ENCODE measurements around the gene FGD2. TPM values are rescaled to one million over a fixed set of nuclear protein-coding genes. Genes with fewer than 3 reads are reported as not detected.

FGD2 gene
- total RNA-seq, 4 donors from 2014 or later = 2.4 to 13.6 (median 4.6) TPM

DNA sequence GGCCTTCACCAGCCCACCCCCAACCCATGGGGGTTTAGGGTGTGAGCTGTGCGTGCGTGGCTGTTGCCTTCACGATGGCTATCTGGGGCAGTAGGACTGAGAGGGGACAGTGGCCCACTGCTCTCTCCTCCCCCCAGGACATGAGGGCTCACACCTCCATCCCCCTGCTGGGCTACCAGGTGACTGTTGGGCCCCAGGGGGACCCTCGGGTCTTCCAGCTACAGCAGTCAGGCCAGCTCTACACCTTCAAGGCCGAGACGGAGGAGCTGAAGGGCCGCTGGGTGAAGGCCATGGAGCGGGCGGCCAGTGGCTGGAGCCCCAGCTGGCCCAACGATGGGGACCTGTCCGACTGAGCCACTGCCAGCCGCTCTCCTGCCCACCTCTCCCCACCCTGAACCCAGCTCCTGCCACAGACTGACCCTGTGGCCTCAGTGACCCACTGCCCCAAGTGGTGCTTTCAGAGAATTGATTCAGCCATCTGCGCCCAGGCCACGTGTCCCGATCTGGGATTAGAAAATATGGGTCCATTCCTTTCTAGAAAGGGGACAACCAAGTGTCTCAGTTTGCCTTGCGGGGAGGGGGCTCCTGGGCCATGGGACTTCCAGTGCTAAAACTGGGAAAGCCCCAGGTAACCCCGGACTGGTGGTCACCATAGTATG lies 22.5 kb downstream of the FGD2 start:
- peaks cover 24% of the 10 kb centered on the region for H3K4me1 ChIP-seq
- no peaks in the 10 kb centered on the region for H3K27me3 ChIP-seq
- H3K36me3 ChIP-seq = no peaks in the 10 kb centered on the region
- WGBS = 81% methylated on average over 11 of the region's 17 CpGs
- H3K9me3 ChIP-seq = no peaks in the 10 kb centered on the region
- no peak overlapping the region for H3K4me3 ChIP-seq
- no peak overlapping the region for H3K27ac ChIP-seq
- TF ChIP-seq POLR2A (IDR thresholded peaks at IDR 0.05) = no peak
- TF ChIP-seq POLR2AphosphoS5 (IDR thresholded peaks at IDR 0.05) = no peak
- no peak for TF ChIP-seq CTCF (IDR thresholded peaks at IDR 0.05)
- no peak for TF ChIP-seq EP300 (IDR thresholded peaks at IDR 0.05)
- peak in 1 of 2 donors; percentile 51 for DNase-seq (ENCODE audit: low spot score in 2 of 2)

DNA sequence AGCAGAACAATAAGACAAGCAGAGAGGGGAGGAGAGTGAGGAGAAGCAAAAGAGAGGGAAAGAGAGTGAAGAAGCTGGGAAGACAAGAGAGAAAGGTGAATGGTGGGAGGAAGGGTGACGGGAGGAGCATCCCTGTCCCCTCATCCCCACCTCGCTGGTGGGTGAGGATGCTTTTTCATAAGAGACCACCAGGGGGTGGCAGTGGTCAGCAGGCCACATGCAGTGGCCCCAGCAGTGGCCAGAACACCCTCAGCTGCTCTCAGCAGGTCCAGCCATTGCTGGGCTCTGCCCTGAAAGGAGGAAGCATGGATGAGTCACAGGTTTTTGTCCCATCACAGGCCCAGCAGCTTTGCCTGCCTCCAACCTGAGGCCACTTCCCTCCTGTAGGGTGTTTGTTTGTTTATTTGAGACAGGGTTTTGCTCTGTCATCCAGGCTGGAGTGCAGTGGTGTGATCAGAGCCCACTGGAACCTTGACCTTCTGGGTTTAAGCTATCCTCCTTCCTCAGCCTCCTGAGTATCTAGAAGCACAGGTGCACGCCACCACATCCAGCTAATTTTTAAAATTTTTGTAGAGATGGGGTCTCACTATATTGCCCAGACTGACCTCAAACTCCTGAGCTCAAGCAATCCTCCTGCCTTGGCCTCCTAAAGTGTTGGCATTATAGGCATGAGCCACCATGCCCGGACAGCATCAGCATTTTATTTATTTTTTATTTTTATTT lies 24.0 kb downstream of the FGD2 start:
- no peaks in the 10 kb centered on the region for H3K36me3 ChIP-seq
- DNase-seq (ENCODE audit: low spot score in 2 of 2) = peak in 1 of 2 donors; percentile 70
- no peaks in the 10 kb centered on the region for H3K9me3 ChIP-seq
- H3K4me1 ChIP-seq = peaks cover 11% of the 10 kb centered on the region
- no peaks in the 10 kb centered on the region for H3K27me3 ChIP-seq
- no peak overlapping the region for H3K27ac ChIP-seq
- no peak overlapping the region for H3K4me3 ChIP-seq
- WGBS = 60% methylated on average over 4 of the region's 4 CpGs
- TF ChIP-seq EP300 (IDR thresholded peaks at IDR 0.05) (no peak), POLR2AphosphoS5 (IDR thresholded peaks at IDR 0.05) (no peak), POLR2A (IDR thresholded peaks at IDR 0.05) (no peak), CTCF (IDR thresholded peaks at IDR 0.05) (peak; percentile 51 to 64)

DNA sequence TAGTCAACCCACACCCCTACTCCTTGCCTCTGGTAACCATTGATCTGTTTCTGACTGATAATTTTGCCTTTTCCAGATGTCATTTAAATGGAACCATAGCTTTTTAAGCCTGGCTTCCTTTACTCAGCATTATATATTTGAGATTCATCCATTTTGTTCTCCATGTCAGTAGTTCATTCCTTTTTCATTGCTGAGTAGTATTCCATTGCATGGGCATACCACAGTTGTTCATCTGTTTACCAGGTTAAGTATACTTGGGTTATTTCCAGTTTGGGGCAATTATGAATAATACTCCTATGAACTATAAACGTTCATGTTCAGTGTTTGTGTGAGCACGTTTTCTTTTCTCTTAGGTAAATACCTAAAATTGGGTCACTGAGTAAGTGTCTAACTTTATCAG lies 25.1 kb downstream of the FGD2 start:
- no peaks in the 10 kb centered on the region for H3K9me3 ChIP-seq
- H3K4me1 ChIP-seq = no peaks in the 10 kb centered on the region
- no peak for TF ChIP-seq POLR2AphosphoS5 (IDR thresholded peaks at IDR 0.05)
- no peak for TF ChIP-seq EP300 (IDR thresholded peaks at IDR 0.05)
- TF ChIP-seq POLR2A (IDR thresholded peaks at IDR 0.05) = no peak
- DNase-seq (ENCODE audit: low spot score in 2 of 2) = no peak
- H3K36me3 ChIP-seq = no peaks in the 10 kb centered on the region
- no peak overlapping the region for H3K4me3 ChIP-seq
- no peak overlapping the region for H3K27ac ChIP-seq
- 78% methylated on average over 2 of the region's 2 CpGs for WGBS
- H3K27me3 ChIP-seq = no peaks in the 10 kb centered on the region

DNA sequence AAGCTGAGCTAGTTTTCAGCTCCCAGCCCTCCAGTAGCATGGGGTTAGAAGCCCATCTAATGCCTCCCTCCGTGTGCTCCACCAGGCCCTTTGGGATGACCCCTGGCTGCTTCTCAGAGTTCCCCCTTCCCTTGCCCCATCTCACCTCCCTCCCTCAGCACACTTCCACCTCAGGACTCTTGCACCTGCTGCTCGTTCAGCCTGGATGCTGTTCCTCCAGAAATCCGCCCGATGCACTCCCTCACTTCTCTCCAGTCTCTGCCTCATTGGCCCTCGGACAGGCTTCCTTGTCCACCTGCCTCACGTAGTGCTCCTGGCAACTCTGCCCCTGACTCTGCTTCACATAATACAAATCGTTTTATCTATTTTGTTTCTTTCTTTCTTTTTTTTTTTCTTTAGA lies 26.8 kb downstream of the FGD2 start:
- peak in 1 of 2 donors; percentile 42 for DNase-seq (ENCODE audit: low spot score in 2 of 2)
- TF ChIP-seq CTCF (IDR thresholded peaks at IDR 0.05) (no peak), EP300 (IDR thresholded peaks at IDR 0.05) (no peak), POLR2AphosphoS5 (IDR thresholded peaks at IDR 0.05) (no peak), POLR2A (IDR thresholded peaks at IDR 0.05) (no peak)
- no peak overlapping the region for H3K4me3 ChIP-seq
- H3K9me3 ChIP-seq = no peaks in the 10 kb centered on the region
- no peaks in the 10 kb centered on the region for H3K27me3 ChIP-seq
- WGBS = 89% methylated on average over 7 of the region's 7 CpGs
- H3K27ac ChIP-seq = no peak overlapping the region
- no peaks in the 10 kb centered on the region for H3K4me1 ChIP-seq
- no peaks in the 10 kb centered on the region for H3K36me3 ChIP-seq

DNA sequence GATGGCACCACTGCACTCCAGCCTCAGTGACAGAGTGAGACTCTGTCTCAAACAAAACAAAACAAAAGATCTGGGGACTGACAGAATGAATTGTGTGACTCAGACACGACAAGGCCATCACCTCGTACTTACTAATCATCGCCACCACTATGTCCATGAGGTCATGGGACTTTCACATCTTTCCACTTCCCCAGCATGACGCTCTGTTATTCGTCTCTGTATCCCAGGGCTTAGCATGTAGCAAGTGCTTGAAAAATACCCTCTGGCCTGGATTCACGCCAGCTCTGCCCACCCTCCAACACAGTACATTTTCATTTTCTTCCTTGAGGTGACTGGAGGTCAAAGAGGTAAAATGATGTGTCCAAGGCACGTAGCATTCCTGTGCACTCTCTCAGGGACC lies 27.8 kb downstream of the FGD2 start:
- no peaks in the 10 kb centered on the region for H3K9me3 ChIP-seq
- no peak overlapping the region for H3K4me3 ChIP-seq
- DNase-seq (ENCODE audit: low spot score in 2 of 2) = peak in 1 of 2 donors; percentile 8
- no peaks in the 10 kb centered on the region for H3K27me3 ChIP-seq
- WGBS = 87% methylated on average over 7 of the region's 7 CpGs
- no peaks in the 10 kb centered on the region for H3K36me3 ChIP-seq
- peaks cover 1% of the 10 kb centered on the region for H3K4me1 ChIP-seq
- H3K27ac ChIP-seq = no peak overlapping the region
- TF ChIP-seq EP300 (IDR thresholded peaks at IDR 0.05) = no peak
- TF ChIP-seq CTCF (IDR thresholded peaks at IDR 0.05) = no peak
